Thyroid gland (tissue), 4 donors: Measurements from ENCODE around the gene RDH8. TPM values are rescaled to one million over a fixed set of nuclear protein-coding genes. Genes with fewer than 3 reads are reported as not detected.

Source experiments
- DNase-seq, 2 donors: peaks; one replicate each; pipeline ENCODE4 v3.0.0-alpha.2; 2019
- H3K27ac ChIP-seq, 3 donors: fragments of 200-600 bp; sonication (generic); 1 replicate in 2 of 3; 2 replicates in 1 of 3; pipeline ENCODE4 v1.5.1; 2016 to 2019; ENCODE audit warnings: mild to moderate bottlenecking in 1 of 3, moderate library complexity in 1 of 3
- H3K27me3 ChIP-seq: fragments of 200-600 bp; sonication (generic); one replicate; pipeline ENCODE4 v1.5.1; 2019
- H3K36me3 ChIP-seq, 2 donors: fragments of 200-600 bp; sonication (generic); one replicate each; pipeline ENCODE4 v1.5.1; 2016 to 2019
- H3K4me1 ChIP-seq, 2 donors: fragments of 200-600 bp; sonication (generic); one replicate each; pipeline ENCODE4 v1.5.1; 2017 to 2019
- H3K4me3 ChIP-seq, 3 donors: fragments of 200-600 bp; sonication (generic); replicated peaks in 1 of 3; 1 replicate in 2 of 3; 2 replicates in 1 of 3; pipeline ENCODE4 v1.5.1; 2016; ENCODE audit warnings: mild to moderate bottlenecking in 1 of 3
- H3K9me3 ChIP-seq: fragments of 200-600 bp; sonication (generic); one replicate; pipeline ENCODE4 v1.5.1; 2017
- CTCF ChIP-seq, 6 experiments: fragments of 200-600 bp in 3 of 6; fragments of 450-650 bp in 3 of 6; sonication (generic) in 3 of 6; IDR thresholded peaks; one replicate each; pipeline ENCODE4 v1.5.1; 2016 to 2019; ENCODE audit warnings: antibody characterized with exemption in 6 of 6, mild to moderate bottlenecking in 2 of 6, inconsistent platforms in 1 of 6, moderate library complexity in 1 of 6
- POLR2A ChIP-seq, 2 donors: fragments of 450-650 bp; IDR thresholded peaks; one replicate each; pipeline ENCODE4 v1.6.1; 2017; ENCODE audit warnings: antibody characterized with exemption in 2 of 2, mild to moderate bottlenecking in 2 of 2, moderate library complexity in 1 of 2
- WGBS, 2 donors: methylation state at CpG; one replicate each; pipeline ENCODE4 v1.1.5; 2017; 5-methylcytosine and 5-hydroxymethylcytosine counted together
- intact Hi-C: fragments of 100-400 bp; cut with DNase I; formaldehyde crosslinking; loops from one replicate; pipeline ENCODE4 v1.15.1; 2023
- total RNA-seq, 4 donors: library from RNA; depleted of rRNA; stranded (reverse); fragments of >200 nt; gene quantifications; one replicate each; pipeline ENCODE4 v1.2.3, GENCODE V29; 2016

RDH8 gene
- total RNA-seq, 4 donors from 2014 or later: not detected

DNA sequence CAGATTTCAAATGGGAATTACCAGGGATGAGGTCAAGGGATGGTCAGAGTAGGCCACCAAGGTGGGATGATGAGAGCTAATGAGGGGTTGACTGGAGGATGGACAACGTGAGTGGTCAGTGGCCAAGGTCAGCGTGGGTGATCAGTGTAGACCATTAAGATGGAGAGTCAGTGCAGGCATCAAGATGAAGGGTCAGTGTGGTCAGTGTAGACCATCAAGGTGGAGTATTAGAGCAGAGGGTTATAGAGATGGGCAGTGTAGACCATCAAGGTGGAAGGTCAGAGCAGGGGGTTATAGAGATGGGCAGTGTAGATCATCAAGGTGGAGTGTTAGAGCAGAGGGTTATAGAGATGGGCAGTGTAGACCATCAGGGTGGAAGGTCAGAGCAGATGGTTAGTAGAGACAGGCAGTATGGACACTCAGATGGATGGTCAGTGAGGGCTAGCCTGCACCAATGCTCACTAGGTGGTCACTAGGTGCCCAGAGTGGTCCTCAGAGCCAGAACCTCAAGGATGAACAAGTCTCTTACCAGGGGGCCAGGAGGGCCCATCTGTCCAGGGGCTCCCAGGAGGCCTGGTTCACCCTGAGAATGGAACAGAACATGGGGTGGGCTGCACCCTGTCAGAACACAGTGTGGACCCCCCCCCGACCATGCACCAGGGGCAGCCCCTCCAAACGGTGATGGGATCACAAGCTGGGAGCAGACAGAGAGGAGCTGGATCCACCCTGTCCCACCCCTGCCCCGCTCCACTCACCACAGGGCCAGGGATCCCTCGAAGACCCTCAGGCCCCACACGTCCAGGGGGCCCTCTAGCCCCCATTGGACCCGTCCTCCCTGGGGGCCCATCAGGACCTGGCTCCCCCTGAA lies 44.2 kb upstream of the RDH8 start:
- intact Hi-C loops: no loop called here
- WGBS, 2 donors: 80 to 90% methylated on average over 2 to 5 of the region's 8 CpGs
- no peaks in the 10 kb centered on the region for H3K36me3 ChIP-seq
- no peak for DNase-seq
- no peaks in the 10 kb centered on the region for H3K9me3 ChIP-seq
- H3K27ac ChIP-seq: no peak overlapping the region
- H3K4me3 ChIP-seq: no peak overlapping the region
- no peak for TF ChIP-seq POLR2A (IDR thresholded peaks at IDR 0.05)
- TF ChIP-seq CTCF (IDR thresholded peaks at IDR 0.05): no peak
- no peaks in the 10 kb centered on the region for H3K27me3 ChIP-seq
- no peaks in the 10 kb centered on the region for H3K4me1 ChIP-seq

- intact Hi-C loops: no loop called here
- no peak for DNase-seq
- no peaks in the 10 kb centered on the region for H3K27me3 ChIP-seq
- no peaks in the 10 kb centered on the region for H3K4me1 ChIP-seq
- WGBS, 2 donors: 45 to 75% methylated on average over 1 to 2 of the region's 2 CpGs
- no peaks in the 10 kb centered on the region for H3K36me3 ChIP-seq
- TF ChIP-seq POLR2A (IDR thresholded peaks at IDR 0.05) (no peak), CTCF (IDR thresholded peaks at IDR 0.05) (no peak)
- H3K4me3 ChIP-seq: no peak overlapping the region
- no peaks in the 10 kb centered on the region for H3K9me3 ChIP-seq
- no peak overlapping the region for H3K27ac ChIP-seq
These were observed 43.7 kb upstream of the RDH8 start for GRCh38 chr19:9969688-9969975.

DNA sequence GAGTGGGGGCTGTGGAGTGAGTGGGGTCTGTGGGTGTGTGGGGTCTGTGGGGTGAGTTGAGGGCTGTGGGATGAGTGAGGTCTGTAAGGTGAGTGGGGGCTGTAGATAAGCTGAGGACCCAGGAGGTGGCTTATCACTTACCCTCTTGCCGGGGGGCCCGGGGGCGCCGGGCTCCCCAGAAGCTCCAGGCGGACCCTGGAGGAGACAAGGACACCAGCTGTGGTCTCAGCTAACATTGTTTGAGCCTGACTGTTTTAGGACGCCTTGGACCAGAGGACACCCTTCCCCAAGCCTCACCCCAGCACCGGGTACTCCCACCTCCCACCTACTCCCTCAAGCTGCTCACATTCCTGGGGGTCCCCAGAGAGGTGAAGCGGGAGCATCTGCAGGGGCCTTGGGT lies 42.8 kb upstream of the RDH8 start:
- Histone ChIP-seq H3K36me3 (no peaks in the 10 kb centered on the region), H3K27me3 (no peaks in the 10 kb centered on the region), H3K9me3 (no peaks in the 10 kb centered on the region), H3K27ac (no peak overlapping the region), H3K4me1 (no peaks in the 10 kb centered on the region), H3K4me3 (no peak overlapping the region)
- no peak for DNase-seq
- WGBS, 2 donors: 70 to 80% methylated on average over 7 of the region's 8 CpGs
- no peak for TF ChIP-seq CTCF (IDR thresholded peaks at IDR 0.05)
- TF ChIP-seq POLR2A (IDR thresholded peaks at IDR 0.05): no peak
- intact Hi-C loops: no loop called here

DNA sequence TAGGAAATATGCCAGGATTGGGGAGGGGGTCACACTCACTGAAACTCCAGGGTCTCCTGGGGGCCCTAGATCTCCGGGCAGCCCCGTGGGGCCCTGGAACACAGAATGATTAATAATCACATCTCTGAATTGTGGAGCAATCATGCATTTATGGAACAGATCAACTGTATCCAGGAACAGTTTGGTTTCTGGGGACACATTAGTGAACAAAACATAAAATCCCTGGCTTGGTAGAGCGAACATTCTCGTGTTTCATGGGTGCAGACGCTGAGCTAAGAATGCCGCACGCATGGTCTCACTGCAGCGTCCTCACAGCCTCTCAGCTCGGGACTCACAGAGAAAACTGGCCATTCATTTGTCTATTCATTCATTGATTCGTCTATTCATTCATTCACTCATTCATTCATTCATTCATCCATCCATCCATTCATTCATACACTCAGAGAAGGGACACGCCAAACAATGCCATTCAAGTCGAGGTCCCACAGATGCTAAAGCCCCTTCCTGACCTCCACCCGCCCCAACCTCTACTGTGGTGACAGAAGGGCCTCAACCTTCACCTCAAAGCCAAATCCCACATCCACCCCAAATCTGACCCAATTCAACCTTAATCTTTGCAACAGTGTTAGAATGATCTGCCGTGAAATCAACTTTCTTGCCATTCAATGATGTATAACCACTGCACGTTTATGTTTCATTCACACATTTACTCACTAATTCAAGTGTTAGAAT lies 42.0 kb upstream of the RDH8 start:
- H3K27me3 ChIP-seq: no peaks in the 10 kb centered on the region
- DNase-seq: no peak
- H3K4me3 ChIP-seq: no peak overlapping the region
- no peak overlapping the region for H3K27ac ChIP-seq
- intact Hi-C loops: no loop called here
- no peak for TF ChIP-seq POLR2A (IDR thresholded peaks at IDR 0.05)
- TF ChIP-seq CTCF (IDR thresholded peaks at IDR 0.05): no peak
- H3K36me3 ChIP-seq: no peaks in the 10 kb centered on the region
- no peaks in the 10 kb centered on the region for H3K9me3 ChIP-seq
- no peaks in the 10 kb centered on the region for H3K4me1 ChIP-seq
- 69% methylated on average over 15 of the region's 15 CpGs for WGBS, 2 donors

DNA sequence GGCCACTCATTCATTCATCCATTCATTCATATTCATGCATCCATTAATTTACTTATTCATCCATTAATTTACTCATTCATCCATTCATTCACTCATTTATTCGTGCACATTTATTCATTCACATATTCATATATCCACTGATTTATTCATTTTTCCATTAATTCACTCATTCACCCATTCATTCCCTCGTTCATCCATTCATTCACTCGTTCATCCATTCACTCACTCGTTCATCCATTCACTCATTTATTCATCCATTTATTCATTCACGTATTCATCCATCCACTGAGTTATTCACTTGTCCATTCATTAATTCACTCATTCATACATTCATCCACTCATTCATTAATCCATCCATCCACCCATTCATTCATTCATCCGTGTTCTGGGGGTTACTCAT lies 41.2 kb upstream of the RDH8 start:
- TF ChIP-seq CTCF (IDR thresholded peaks at IDR 0.05) (no peak), POLR2A (IDR thresholded peaks at IDR 0.05) (no peak)
- no peaks in the 10 kb centered on the region for H3K4me1 ChIP-seq
- H3K4me3 ChIP-seq: no peak overlapping the region
- WGBS, 2 donors: 88 to 91% methylated on average over 6 of the region's 6 CpGs
- intact Hi-C loops: no loop called here
- H3K9me3 ChIP-seq: no peaks in the 10 kb centered on the region
- no peaks in the 10 kb centered on the region for H3K36me3 ChIP-seq
- H3K27ac ChIP-seq: no peak overlapping the region
- no peak for DNase-seq
- H3K27me3 ChIP-seq: no peaks in the 10 kb centered on the region
